Osteocyte (in vitro differentiated cells): ENCODE measurements around the gene C12orf56. TPM values are rescaled to one million over a fixed set of nuclear protein-coding genes. Genes with fewer than 3 reads are reported as not detected.
A peak's percentile ranks its signal among the peaks of the same experiment; 100 is the strongest.

Experiments used
- DNase-seq: peaks from one replicate; pipeline ENCODE4 v3.0.0; 2021; ENCODE audit warnings: mixed read lengths; ENCODE audit not compliant: unreplicated experiment; ENCODE audit errors: extremely low spot score
- H3K27ac Mint-ChIP-seq: one replicate; pipeline ENCODE4 v1.8.0; 2021; ENCODE audit warnings: mild to moderate bottlenecking, mixed read lengths; ENCODE audit not compliant: unreplicated experiment
- H3K27me3 Mint-ChIP-seq: one replicate; pipeline ENCODE4 v1.8.0; 2021; ENCODE audit warnings: mixed read lengths; ENCODE audit not compliant: unreplicated experiment
- H3K36me3 Mint-ChIP-seq: one replicate; pipeline ENCODE4 v1.8.0; 2021; ENCODE audit warnings: mixed read lengths; ENCODE audit not compliant: unreplicated experiment
- H3K4me1 Mint-ChIP-seq: one replicate; pipeline ENCODE4 v1.8.0; 2021; ENCODE audit warnings: mixed read lengths; ENCODE audit not compliant: unreplicated experiment
- H3K4me3 Mint-ChIP-seq: one replicate; pipeline ENCODE4 v1.8.0; 2021; ENCODE audit warnings: mild to moderate bottlenecking, moderate library complexity, mixed read lengths; ENCODE audit not compliant: unreplicated experiment
- H3K9me3 Mint-ChIP-seq: one replicate; pipeline ENCODE4 v1.8.0; 2021; ENCODE audit warnings: mixed read lengths; ENCODE audit not compliant: unreplicated experiment
- CTCF ChIP-seq: fragments of 200-600 bp; sonication (generic); IDR thresholded peaks from 2 replicates; pipeline ENCODE4 v1.5.0; 2021; ENCODE audit warnings: antibody characterized with exemption, mild to moderate bottlenecking, moderate library complexity
- total RNA-seq: library from RNA; stranded (reverse); gene quantifications from 2 replicates; pipeline ENCODE4 v1.2.1, GENCODE V29; 2021

The C12orf56 gene
- total RNA-seq, 1 donor from 2014 or later: 0.78 TPM

GRCh38 chr12:64412459-64412858, 21.9 kb upstream of the C12orf56 start:
- peaks cover 57% of the 10 kb centered on the region for H3K36me3 Mint-ChIP-seq
- TF ChIP-seq CTCF: no peak
- peaks cover 22% of the 10 kb centered on the region for H3K4me1 Mint-ChIP-seq
- no peak for DNase-seq
- no peak overlapping the region for H3K4me3 Mint-ChIP-seq
- H3K27ac Mint-ChIP-seq: no peak overlapping the region
- H3K27me3 Mint-ChIP-seq: no peaks in the 10 kb centered on the region
- H3K9me3 Mint-ChIP-seq: no peaks in the 10 kb centered on the region

- Mint-ChIP-seq H3K9me3 (no peaks in the 10 kb centered on the region), H3K4me1 (peaks cover 28% of the 10 kb centered on the region), H3K27ac (no peak overlapping the region), H3K4me3 (no peak overlapping the region), H3K27me3 (no peaks in the 10 kb centered on the region), H3K36me3 (peaks cover 53% of the 10 kb centered on the region)
- no peak for TF ChIP-seq CTCF
- DNase-seq: no peak
Observed at GRCh38 chr12:64411427-64411826, 20.9 kb upstream of the C12orf56 start.

GRCh38 chr12:64407342-64408223, 17.0 kb upstream of the C12orf56 start:
- Mint-ChIP-seq H3K27ac (no peak overlapping the region), H3K27me3 (no peaks in the 10 kb centered on the region), H3K36me3 (peaks cover 22% of the 10 kb centered on the region), H3K4me3 (no peak overlapping the region), H3K9me3 (no peaks in the 10 kb centered on the region), H3K4me1 (peaks cover 45% of the 10 kb centered on the region)
- DNase-seq: no peak
- no peak for TF ChIP-seq CTCF

DNA sequence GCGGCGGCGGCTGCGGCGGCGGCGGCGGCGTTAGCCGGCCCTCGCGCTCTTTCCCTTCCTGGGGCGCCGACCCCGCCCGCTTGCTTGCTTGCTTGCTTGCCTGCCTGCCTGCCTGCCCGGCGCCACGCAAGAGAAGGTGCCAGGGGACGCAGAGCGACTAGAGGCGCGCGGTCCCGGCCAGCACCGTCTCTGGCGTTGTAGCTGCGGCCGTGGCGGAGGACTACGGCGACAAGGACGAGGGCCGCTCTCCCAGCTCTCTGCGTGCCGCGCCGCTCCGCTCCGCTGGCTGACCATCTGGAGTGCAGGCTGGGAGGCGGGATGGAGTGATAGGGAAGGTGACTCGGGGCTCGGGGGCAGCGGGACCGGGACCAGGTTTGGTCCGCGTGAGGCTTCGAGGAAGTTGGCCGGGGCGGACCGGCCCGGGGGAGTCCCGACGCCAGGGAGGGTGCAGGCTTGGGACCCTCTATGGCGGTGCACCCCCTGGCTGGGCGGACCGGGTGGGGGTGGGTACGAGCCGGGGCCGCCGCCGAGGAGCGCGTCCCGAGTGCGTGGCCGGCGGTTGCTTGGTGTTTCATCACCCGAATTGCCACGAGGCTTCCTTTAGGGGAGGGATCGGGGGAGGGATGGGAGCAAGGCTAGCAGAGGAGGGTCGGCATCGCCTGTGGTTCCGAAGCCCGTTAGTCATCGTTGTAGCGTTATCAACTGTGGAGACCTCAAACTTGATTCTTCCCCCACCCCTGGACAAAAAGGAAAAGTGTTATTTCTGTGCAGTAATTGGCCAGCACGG, 14.1 kb upstream of the C12orf56 start:
- peak; percentile 94 for DNase-seq
- Mint-ChIP-seq H3K4me3 (peak overlapping the region; percentile 95), H3K27ac (peak overlapping the region; percentile 99), H3K36me3 (peaks cover 2% of the 10 kb centered on the region), H3K9me3 (no peaks in the 10 kb centered on the region), H3K4me1 (peaks cover 39% of the 10 kb centered on the region), H3K27me3 (peaks cover 3% of the 10 kb centered on the region)
- no peak for TF ChIP-seq CTCF
